ENCODE measurements around the gene RENBP.

The RENBP gene

DNA sequence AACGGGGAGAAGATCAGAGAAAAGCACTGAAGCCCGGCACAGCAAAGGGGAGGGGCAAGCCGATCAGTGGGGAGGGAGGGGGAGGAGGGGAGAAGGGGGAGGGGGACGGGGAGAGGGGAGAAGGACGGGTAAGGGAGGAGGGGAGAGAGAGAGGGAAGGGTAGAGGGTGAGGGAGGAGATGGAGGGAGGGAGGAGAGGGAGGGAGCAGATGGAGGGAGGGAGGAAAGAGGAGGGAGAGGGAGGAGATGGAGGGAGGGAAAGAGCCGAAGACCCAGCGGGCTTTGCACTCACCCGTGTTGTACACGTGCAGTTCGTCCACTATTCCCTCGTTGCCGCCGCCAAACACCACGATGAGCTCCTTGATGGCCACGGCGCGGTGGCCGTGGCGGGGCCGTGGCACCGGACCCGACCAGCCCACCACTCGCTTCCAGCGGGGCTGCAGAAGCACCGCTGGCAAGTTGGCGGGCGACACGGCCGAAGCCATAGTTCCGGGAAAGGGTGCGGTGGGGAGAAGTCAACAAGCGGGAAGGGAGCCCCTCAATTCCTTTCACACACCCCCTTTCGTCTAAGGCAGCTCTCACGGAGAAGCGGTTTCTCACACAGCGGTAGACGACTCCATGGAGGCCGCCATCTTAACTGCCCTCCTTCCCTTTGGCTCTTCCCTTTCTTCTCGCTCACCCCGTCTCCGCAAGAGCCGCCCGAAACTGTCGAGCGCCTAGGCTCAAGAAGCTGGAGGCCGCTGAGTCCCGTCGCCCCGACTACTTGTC lies 26.1 kb upstream of the RENBP start:
- H3K4me3 ChIP-seq (ENCODE audit: control insufficient read depth, low read depth, low read length): peak overlapping the region; percentile 95
- DNase-seq (ENCODE audit: low read depth): peak; percentile 79
- TF ChIP-seq, protein P1, sequence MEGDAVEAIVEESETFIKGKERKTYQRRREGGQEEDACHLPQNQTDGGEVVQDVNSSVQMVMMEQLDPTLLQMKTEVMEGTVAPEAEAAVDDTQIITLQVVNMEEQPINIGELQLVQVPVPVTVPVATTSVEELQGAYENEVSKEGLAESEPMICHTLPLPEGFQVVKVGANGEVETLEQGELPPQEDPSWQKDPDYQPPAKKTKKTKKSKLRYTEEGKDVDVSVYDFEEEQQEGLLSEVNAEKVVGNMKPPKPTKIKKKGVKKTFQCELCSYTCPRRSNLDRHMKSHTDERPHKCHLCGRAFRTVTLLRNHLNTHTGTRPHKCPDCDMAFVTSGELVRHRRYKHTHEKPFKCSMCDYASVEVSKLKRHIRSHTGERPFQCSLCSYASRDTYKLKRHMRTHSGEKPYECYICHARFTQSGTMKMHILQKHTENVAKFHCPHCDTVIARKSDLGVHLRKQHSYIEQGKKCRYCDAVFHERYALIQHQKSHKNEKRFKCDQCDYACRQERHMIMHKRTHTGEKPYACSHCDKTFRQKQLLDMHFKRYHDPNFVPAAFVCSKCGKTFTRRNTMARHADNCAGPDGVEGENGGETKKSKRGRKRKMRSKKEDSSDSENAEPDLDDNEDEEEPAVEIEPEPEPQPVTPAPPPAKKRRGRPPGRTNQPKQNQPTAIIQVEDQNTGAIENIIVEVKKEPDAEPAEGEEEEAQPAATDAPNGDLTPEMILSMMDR (conservative IDR thresholded peaks at IDR 0.05; ENCODE audit: control insufficient read depth, insufficient read depth, low read depth, low read length): no peak

GRCh38 chrX:153969904-153970356 lies 25.5 kb upstream of the RENBP start:
- DNase-seq (ENCODE audit: low read depth): peak; percentile 26
- peak overlapping the region; percentile 95 for H3K4me3 ChIP-seq (ENCODE audit: control insufficient read depth, low read depth, low read length)
- TF ChIP-seq, protein P1 (conservative IDR thresholded peaks at IDR 0.05; ENCODE audit: control insufficient read depth, insufficient read depth, low read depth, low read length): no peak

GRCh38 chrX:153969125-153969903 lies 24.9 kb upstream of the RENBP start:
- TF ChIP-seq, protein P1 (conservative IDR thresholded peaks at IDR 0.05; ENCODE audit: control insufficient read depth, insufficient read depth, low read depth, low read length): no peak
- H3K4me3 ChIP-seq (ENCODE audit: control insufficient read depth, low read depth, low read length): peak overlapping the region; percentile 95
- DNase-seq (ENCODE audit: low read depth): no peak

- TF ChIP-seq, protein P1 (conservative IDR thresholded peaks at IDR 0.05; ENCODE audit: control insufficient read depth, insufficient read depth, low read depth, low read length): no peak
- DNase-seq (ENCODE audit: low read depth): no peak
These were observed 24.3 kb upstream of the RENBP start for GRCh38 chrX:153968754-153969124.

DNA sequence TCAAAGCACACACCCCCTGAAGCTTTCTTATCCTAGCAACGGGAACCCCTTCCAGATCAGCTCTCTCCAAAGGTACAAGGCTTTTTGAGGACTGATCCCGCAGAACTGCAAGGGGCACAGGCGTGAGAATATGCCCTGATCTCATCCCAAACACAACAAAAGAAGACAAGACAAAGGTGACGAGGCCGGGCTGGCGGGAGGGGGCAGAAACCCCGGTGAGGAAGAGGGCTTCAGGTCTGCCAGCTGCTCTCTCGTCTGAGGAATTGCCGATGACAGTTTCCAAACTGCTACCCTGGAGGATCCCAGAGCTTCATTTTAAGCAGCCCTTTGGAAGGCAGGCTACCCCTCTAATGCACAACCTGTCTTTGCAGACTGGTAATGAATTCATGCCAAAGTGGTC lies 23.8 kb upstream of the RENBP start:
- no peak for DNase-seq (ENCODE audit: low read depth)
- TF ChIP-seq, protein P1 (conservative IDR thresholded peaks at IDR 0.05; ENCODE audit: control insufficient read depth, insufficient read depth, low read depth, low read length): no peak
- H3K4me3 ChIP-seq (ENCODE audit: control insufficient read depth, low read depth, low read length): peak overlapping the region; percentile 95

More at GRCh38 chrX:153968754-153969124, 24.3 kb upstream of the RENBP start:
- H3K4me3 ChIP-seq (ENCODE audit: control insufficient read depth, low read depth, low read length): peak overlapping the region; percentile 95

DNA sequence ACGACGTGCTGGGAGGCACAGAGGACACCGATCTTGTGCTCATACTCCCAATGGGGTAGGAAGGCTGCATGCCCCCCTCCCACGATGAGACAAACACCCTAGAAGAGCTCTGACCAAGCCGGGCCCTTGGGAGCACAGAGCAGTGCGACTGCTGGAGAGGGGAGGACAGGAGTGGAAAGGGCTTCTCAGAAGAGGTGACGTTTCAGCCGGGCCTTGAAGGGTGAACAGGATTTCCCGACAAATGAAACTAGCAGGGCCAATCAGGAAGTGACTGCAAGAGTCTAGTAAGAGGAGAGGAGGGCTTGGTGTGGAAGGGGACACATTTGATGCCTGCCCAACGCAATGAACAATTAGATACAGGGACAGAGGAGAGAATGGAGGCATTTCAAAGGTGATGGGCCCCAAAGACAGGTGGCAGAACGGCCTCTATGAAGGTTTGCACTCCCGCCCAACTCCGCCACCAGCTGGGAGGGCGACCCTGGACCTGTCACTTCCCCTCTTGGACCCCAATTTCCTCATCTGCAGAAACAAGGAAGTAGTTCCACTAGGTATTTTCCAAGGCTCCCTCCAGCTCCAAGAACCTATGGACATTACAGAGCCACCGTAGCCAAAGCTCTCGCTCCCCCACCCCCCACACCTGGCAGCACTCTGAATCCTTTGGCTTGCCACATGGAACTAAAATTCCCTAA lies 23.2 kb upstream of the RENBP start:
- TF ChIP-seq, protein P1 (conservative IDR thresholded peaks at IDR 0.05; ENCODE audit: control insufficient read depth, insufficient read depth, low read depth, low read length): no peak
- DNase-seq (ENCODE audit: low read depth): no peak
- H3K4me3 ChIP-seq (ENCODE audit: control insufficient read depth, low read depth, low read length): no peak overlapping the region

Measured in fibroblast of mammary gland (primary cell).